COLO668 (cell line): ENCODE results near the gene KIF26B.

Experiments used
- DNase-seq: peaks from one replicate; lab custom pipeline; 2025; ENCODE audit not compliant: unreplicated experiment; lab: John Stamatoyannopoulos, UW

The KIF26B gene

GRCh38 chr1:245270972-245271371, 116.2 kb downstream of the KIF26B start:
- no peak for DNase-seq

- DNase-seq: no peak
Observed at GRCh38 chr1:245272676-245273075, 117.9 kb downstream of the KIF26B start.

GRCh38 chr1:245276445-245276844, 121.7 kb downstream of the KIF26B start:
- DNase-seq: no peak

- peak; percentile 52 for DNase-seq
Observed at GRCh38 chr1:245277276-245277675, 122.5 kb downstream of the KIF26B start.

- DNase-seq: no peak
Observed at GRCh38 chr1:245278846-245279245, 124.1 kb downstream of the KIF26B start.

- DNase-seq: no peak
Observed at GRCh38 chr1:245279346-245279745, 124.6 kb downstream of the KIF26B start.

- DNase-seq: no peak
Observed at GRCh38 chr1:245283001-245283400, 128.2 kb downstream of the KIF26B start.

DNA sequence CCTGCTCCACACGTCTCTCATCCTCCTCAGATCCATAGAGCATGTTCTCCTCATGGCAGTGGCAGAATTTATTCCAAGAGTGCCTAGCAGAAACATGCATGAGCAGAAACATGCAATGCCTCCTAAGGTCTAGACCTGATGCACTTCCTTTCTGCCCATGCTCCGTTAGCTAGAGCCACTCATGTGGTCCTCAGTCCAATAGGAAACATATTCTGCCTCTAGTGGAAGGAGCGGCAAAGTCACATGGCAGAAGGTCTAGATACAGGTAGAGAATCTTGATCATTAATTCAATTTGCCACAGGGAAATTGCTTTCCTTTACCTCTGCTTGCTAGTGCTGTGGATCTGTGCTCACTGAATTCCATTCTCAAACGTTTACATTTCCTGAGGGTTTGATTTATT, 130.4 kb downstream of the KIF26B start:
- no peak for DNase-seq

GRCh38 chr1:245288796-245289195, 134.0 kb downstream of the KIF26B start:
- DNase-seq: no peak

- DNase-seq: no peak
Observed at GRCh38 chr1:245290836-245291235, 136.1 kb downstream of the KIF26B start.

- DNase-seq: no peak
Observed at GRCh38 chr1:245291351-245291750, 136.6 kb downstream of the KIF26B start.

DNA sequence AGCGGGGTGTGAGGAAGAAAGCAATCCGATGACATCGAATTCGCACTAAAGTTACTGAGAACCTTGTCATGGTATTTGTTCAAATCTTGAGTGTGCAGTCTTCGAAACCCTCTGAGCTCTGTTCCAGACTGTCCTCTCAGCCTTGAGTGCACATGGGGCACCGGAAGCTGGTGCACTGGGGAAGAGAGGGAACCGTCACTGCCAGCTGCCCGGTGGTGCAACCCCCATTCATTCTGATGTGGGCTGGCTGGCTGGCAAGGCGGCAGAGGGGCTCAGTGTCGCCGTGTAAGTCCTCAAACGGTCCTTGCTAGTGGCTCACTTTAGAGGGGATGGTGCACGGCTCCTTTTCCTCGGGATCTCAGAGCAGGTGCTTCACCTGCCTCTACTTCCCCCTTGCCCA, 137.4 kb downstream of the KIF26B start:
- DNase-seq: no peak

- DNase-seq: no peak
Observed at GRCh38 chr1:245292553-245292952, 137.8 kb downstream of the KIF26B start.

GRCh38 chr1:245294020-245294419, 139.2 kb downstream of the KIF26B start:
- no peak for DNase-seq

GRCh38 chr1:245298781-245299180, 144.0 kb downstream of the KIF26B start:
- no peak for DNase-seq

- no peak for DNase-seq
Observed at GRCh38 chr1:245301162-245301580, 146.4 kb downstream of the KIF26B start.

DNA sequence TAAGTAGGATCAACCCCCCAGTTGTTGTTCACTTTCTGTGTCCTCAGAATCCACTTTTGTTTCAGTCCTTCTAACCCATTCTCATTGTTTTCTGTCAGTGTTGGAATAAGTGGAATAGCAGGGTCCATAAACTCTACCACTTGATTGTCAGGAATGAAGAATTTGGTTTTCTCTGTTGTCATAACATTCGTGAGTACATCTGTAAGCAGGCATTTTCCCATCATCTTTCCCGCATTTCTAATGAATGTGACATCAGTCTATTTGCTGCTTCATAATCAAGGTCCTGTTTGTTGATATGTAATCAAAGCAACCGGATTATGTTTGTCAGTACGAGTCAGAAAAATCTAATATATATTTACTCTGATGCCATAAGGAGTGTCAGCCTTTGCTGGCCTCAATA, 147.1 kb downstream of the KIF26B start:
- DNase-seq: no peak

GRCh38 chr1:245304698-245305097, 149.9 kb downstream of the KIF26B start:
- DNase-seq: no peak

- no peak for DNase-seq
Observed at GRCh38 chr1:245306020-245306419, 151.2 kb downstream of the KIF26B start.

GRCh38 chr1:245306628-245307410, 152.0 kb downstream of the KIF26B start:
- no peak for DNase-seq

- DNase-seq: no peak
Observed at GRCh38 chr1:245310571-245311531, 156.1 kb downstream of the KIF26B start.
